Glutamatergic neuron (in vitro differentiated cells): ENCODE data around the gene AGAP1. TPM values are rescaled to one million over a fixed set of nuclear protein-coding genes. Genes with fewer than 3 reads are reported as not detected.

Source experiments
- DNase-seq: peaks from one replicate; pipeline ENCODE4 v3.0.0; 2022
- H3K27ac Mint-ChIP-seq: one replicate; pipeline ENCODE4 v1.8.0; 2020; ENCODE audit warnings: mild to moderate bottlenecking, mixed read lengths, inconsistent platforms; ENCODE audit not compliant: unreplicated experiment
- H3K27me3 Mint-ChIP-seq: one replicate; pipeline ENCODE4 v1.8.0; 2020; ENCODE audit warnings: mild to moderate bottlenecking, moderate library complexity, mixed read lengths, inconsistent platforms; ENCODE audit not compliant: unreplicated experiment
- H3K36me3 Mint-ChIP-seq: one replicate; pipeline ENCODE4 v1.8.0; 2020; ENCODE audit warnings: mild to moderate bottlenecking, mixed read lengths, inconsistent platforms; ENCODE audit not compliant: unreplicated experiment
- H3K4me1 Mint-ChIP-seq: one replicate; pipeline ENCODE4 v1.8.0; 2020; ENCODE audit warnings: mild to moderate bottlenecking, low read depth, mixed read lengths, inconsistent platforms; ENCODE audit not compliant: unreplicated experiment
- H3K4me3 Mint-ChIP-seq: one replicate; pipeline ENCODE4 v1.8.0; 2020; ENCODE audit warnings: mild to moderate bottlenecking, mixed read lengths, inconsistent platforms; ENCODE audit not compliant: unreplicated experiment
- H3K9me3 Mint-ChIP-seq: one replicate; pipeline ENCODE4 v1.8.0; 2020; ENCODE audit warnings: mild to moderate bottlenecking, moderate library complexity, mixed read lengths, inconsistent platforms; ENCODE audit not compliant: unreplicated experiment
- CTCF ChIP-seq: fragments of 200-600 bp; sonication (generic); IDR thresholded peaks from one replicate; pipeline ENCODE4 v1.5.0; 2021; ENCODE audit not compliant: partially characterized antibody, unreplicated experiment
- total RNA-seq: library from RNA; stranded (reverse); fragmentation: NEBNext Ultra II Directional; extraction: Animal tissue kit (Norgen Biotek cat#: 25700); gene quantifications from one replicate; pipeline ENCODE4 v1.2.1, GENCODE V29; 2021; ENCODE audit not compliant: unreplicated experiment

Gene AGAP1
- total RNA-seq, 1 donor from 2014 or later = 153 TPM

GRCh38 chr2:236093134-236093533, 599.3 kb downstream of the AGAP1 start:
- Mint-ChIP-seq H3K27ac (no peak overlapping the region), H3K4me3 (no peak overlapping the region), H3K27me3 (peaks cover 4% of the 10 kb centered on the region), H3K9me3 (peaks cover 5% of the 10 kb centered on the region), H3K4me1 (no peaks in the 10 kb centered on the region), H3K36me3 (no peaks in the 10 kb centered on the region)
- no peak for TF ChIP-seq CTCF
- DNase-seq = no peak

GRCh38 chr2:236095504-236095903, 601.7 kb downstream of the AGAP1 start:
- peaks cover 1% of the 10 kb centered on the region for H3K27me3 Mint-ChIP-seq
- H3K4me1 Mint-ChIP-seq = no peaks in the 10 kb centered on the region
- no peak for DNase-seq
- no peaks in the 10 kb centered on the region for H3K36me3 Mint-ChIP-seq
- peaks cover 4% of the 10 kb centered on the region for H3K9me3 Mint-ChIP-seq
- TF ChIP-seq CTCF = no peak
- H3K27ac Mint-ChIP-seq = no peak overlapping the region
- no peak overlapping the region for H3K4me3 Mint-ChIP-seq

GRCh38 chr2:236101311-236101950, 607.6 kb downstream of the AGAP1 start:
- no peak for DNase-seq
- Mint-ChIP-seq H3K27ac (no peak overlapping the region), H3K9me3 (no peaks in the 10 kb centered on the region), H3K4me3 (no peak overlapping the region), H3K36me3 (no peaks in the 10 kb centered on the region), H3K4me1 (no peaks in the 10 kb centered on the region), H3K27me3 (peaks cover 5% of the 10 kb centered on the region)
- no peak for TF ChIP-seq CTCF

GRCh38 chr2:236102971-236103370, 609.1 kb downstream of the AGAP1 start:
- Mint-ChIP-seq H3K27ac (no peak overlapping the region), H3K36me3 (no peaks in the 10 kb centered on the region), H3K4me3 (no peak overlapping the region), H3K4me1 (peaks cover 3% of the 10 kb centered on the region), H3K27me3 (peaks cover 10% of the 10 kb centered on the region), H3K9me3 (no peaks in the 10 kb centered on the region)
- DNase-seq = no peak
- TF ChIP-seq CTCF = no peak

- no peak for TF ChIP-seq CTCF
- Mint-ChIP-seq H3K9me3 (peaks cover under 1% of the 10 kb centered on the region), H3K36me3 (no peaks in the 10 kb centered on the region), H3K4me3 (no peak overlapping the region), H3K27me3 (peaks cover 13% of the 10 kb centered on the region), H3K27ac (no peak overlapping the region), H3K4me1 (peaks cover 12% of the 10 kb centered on the region)
- DNase-seq = no peak
Measured at GRCh38 chr2:236103981-236104380, 610.1 kb downstream of the AGAP1 start.
